Umbilical cord (tissue), 2 donors: ENCODE measurements around the gene MTFR2. TPM values are rescaled to one million over a fixed set of nuclear protein-coding genes. Genes with fewer than 3 reads are reported as not detected.
A peak's percentile ranks its signal among the peaks of the same experiment; 100 is the strongest.

ENCODE experiments used
- DNase-seq: peaks from one replicate; pipeline ENCODE4 v3.0.0-alpha.2; 2015; ENCODE audit warnings: low spot score
- total RNA-seq: library from RNA; depleted of rRNA; stranded (reverse); fragments of >200 nt; gene quantifications from one replicate; pipeline ENCODE4 v1.2.3, GENCODE V29; 2014; ENCODE audit warnings: low replicate concordance; ENCODE audit not compliant: insufficient read depth

Gene MTFR2
- total RNA-seq = 4.3 TPM

- DNase-seq = peak; percentile 100
These were observed at the start of gene MTFR2 for GRCh38 chr6:136249811-136250685. TSS of gene MTFR2 (minus strand) at chr6:136250311. CDS start at chr6:136249099, 1,212 bp downstream.

GRCh38 chr6:136294621-136295020, 44.5 kb upstream of the MTFR2 start:
- no peak for DNase-seq

- no peak for DNase-seq
These were observed 40.4 kb upstream of the MTFR2 start for GRCh38 chr6:136290410-136291010.

GRCh38 chr6:136289579-136290409, 39.7 kb upstream of the MTFR2 start, which contains the start of gene BCLAF1:
TSS of gene BCLAF1 (minus strand) at chr6:136289846. CDS start at chr6:136279866, 9,980 bp downstream.
- peak; percentile 99 for DNase-seq

- DNase-seq = peak; percentile 95
These were observed 39.1 kb upstream of the MTFR2 start for GRCh38 chr6:136289327-136289578.

- peak; percentile 87 for DNase-seq
These were observed 38.6 kb upstream of the MTFR2 start for GRCh38 chr6:136288566-136289326.

GRCh38 chr6:136284909-136285308, 34.8 kb upstream of the MTFR2 start:
- no peak for DNase-seq

GRCh38 chr6:136282906-136283305, 32.8 kb upstream of the MTFR2 start:
- no peak for DNase-seq

- no peak for DNase-seq
These were observed 30.0 kb upstream of the MTFR2 start for GRCh38 chr6:136280032-136280609.

- DNase-seq = no peak
These were observed 24.0 kb upstream of the MTFR2 start for GRCh38 chr6:136274062-136274461.

GRCh38 chr6:136265101-136265500, 15.0 kb upstream of the MTFR2 start:
- no peak for DNase-seq

GRCh38 chr6:136262940-136263339, 12.8 kb upstream of the MTFR2 start:
- DNase-seq = no peak

GRCh38 chr6:136254851-136255466, 4.8 kb upstream of the MTFR2 start:
- DNase-seq = no peak

GRCh38 chr6:136253734-136254133, 3.6 kb upstream of the MTFR2 start:
- DNase-seq = no peak

- no peak for DNase-seq
These were observed 2.3 kb upstream of the MTFR2 start for GRCh38 chr6:136252441-136252840.

GRCh38 chr6:136251394-136251793, 1.3 kb upstream of the MTFR2 start:
- no peak for DNase-seq

- DNase-seq = no peak
These were observed 536 bp upstream of the MTFR2 start for GRCh38 chr6:136250686-136251008.

GRCh38 chr6:136249336-136249735, 775 bp downstream of the MTFR2 start:
- DNase-seq = no peak

GRCh38 chr6:136244061-136244616, 6.0 kb downstream of the MTFR2 start:
- DNase-seq = no peak

GRCh38 chr6:136236466-136237293, 13.4 kb downstream of the MTFR2 start:
- peak; percentile 95 for DNase-seq
